Neural cell (in vitro differentiated cells): Measurements from ENCODE around the gene JPT2. TPM values are rescaled to one million over a fixed set of nuclear protein-coding genes. Genes with fewer than 3 reads are reported as not detected.

ENCODE experiments used
- H2AFZ ChIP-seq: fragments of 200-600, 300-800 bp; sonication (generic), shearing (Covaris generic); 2 replicates; pipeline ENCODE4 v1.6.0; 2014; ENCODE audit warnings: low read depth, mild to moderate bottlenecking, antibody characterized with exemption, low read length, moderate library complexity
- H3F3A ChIP-seq: fragments of 200-600 bp; shearing (Covaris generic); 2 replicates; pipeline ENCODE4 v1.6.1; 2016; ENCODE audit warnings: mild to moderate bottlenecking, moderate library complexity, mixed read lengths, antibody characterized with exemption, low read length; ENCODE audit not compliant: insufficient read depth, poor library complexity, severe bottlenecking
- H3K27ac ChIP-seq: fragments of 200-600, 300-800 bp; sonication (generic), shearing (Covaris generic); 2 replicates; pipeline ENCODE4 v1.5.1; 2014; ENCODE audit warnings: mild to moderate bottlenecking, low read length, moderate library complexity
- H3K27me3 ChIP-seq: fragments of 300-800, 200-600 bp; sonication (generic), shearing (Covaris generic); 2 replicates; pipeline ENCODE4 v1.6.0; 2014; ENCODE audit warnings: mild to moderate bottlenecking, low read depth, low read length, moderate library complexity; ENCODE audit not compliant: insufficient read depth
- H3K36me3 ChIP-seq: fragments of 300-800, 200-600 bp; sonication (generic), shearing (Covaris generic); 2 replicates; pipeline ENCODE4 v1.5.1; 2014; ENCODE audit warnings: mild to moderate bottlenecking, antibody characterized with exemption, low read length, moderate library complexity; ENCODE audit not compliant: insufficient read depth
- H3K4me2 ChIP-seq: fragments of 300-800, 200-600 bp; sonication (generic), shearing (Covaris generic); 2 replicates; pipeline ENCODE4 v1.6.0; 2014; ENCODE audit warnings: mild to moderate bottlenecking, low read length
- H3K4me3 ChIP-seq: fragments of 300-800, 200-600 bp; sonication (generic), shearing (Covaris generic); 2 replicates; pipeline ENCODE4 v1.5.1; 2014; ENCODE audit warnings: mild to moderate bottlenecking, low read length, moderate library complexity
- H3K79me2 ChIP-seq: fragments of 200-600 bp; shearing (Covaris generic); replicated peaks from 2 replicates; pipeline ENCODE4 v1.6.0; 2014; ENCODE audit warnings: mild to moderate bottlenecking, low read length, moderate library complexity; ENCODE audit not compliant: insufficient read depth
- H3K9ac ChIP-seq: fragments of 300-800, 200-600 bp; sonication (generic), shearing (Covaris generic); 2 replicates; pipeline ENCODE4 v1.6.1; 2016; ENCODE audit warnings: mild to moderate bottlenecking, low read length, mixed read lengths
- H3K9me2 ChIP-seq: fragments of 200-600 bp; shearing (Covaris generic); 2 replicates; pipeline ENCODE4 v1.6.1; 2016; ENCODE audit warnings: mild to moderate bottlenecking, low read length, mixed read lengths; ENCODE audit not compliant: insufficient read depth
- H3K9me3 ChIP-seq: fragments of 200-600, 300-800 bp; sonication (generic), shearing (Covaris generic); 2 replicates; pipeline ENCODE4 v1.6.1; 2016; ENCODE audit warnings: mild to moderate bottlenecking, mixed run types, low read length, moderate library complexity, mixed read lengths
- H4K20me1 ChIP-seq: fragments of 200-600 bp; shearing (Covaris generic); 2 replicates; pipeline ENCODE4 v1.6.1; 2016; ENCODE audit warnings: mild to moderate bottlenecking, mixed run types; ENCODE audit not compliant: insufficient read depth
- EP300 ChIP-seq: fragments of 450-650 bp; conservative IDR thresholded peaks from 2 replicates; pipeline ENCODE4 v1.6.1; 2014; ENCODE audit warnings: antibody characterized with exemption, mild to moderate bottlenecking, moderate library complexity; ENCODE audit not compliant: poor library complexity, severe bottlenecking
- EZH2 ChIP-seq: fragments of 200-600, 300-800 bp; shearing (Covaris generic), sonication (generic); IDR thresholded peaks from 2 replicates; pipeline ENCODE4 v1.6.1; 2014; ENCODE audit warnings: antibody characterized with exemption, low read length, borderline replicate concordance, mild to moderate bottlenecking; ENCODE audit not compliant: insufficient read depth, poor library complexity, severe bottlenecking
- MXI1 ChIP-seq: fragments of 450-650 bp; conservative IDR thresholded peaks from 2 replicates; pipeline ENCODE4 v1.6.1; 2014; ENCODE audit warnings: antibody characterized with exemption, mild to moderate bottlenecking; ENCODE audit not compliant: poor library complexity, severe bottlenecking
- POLR2AphosphoS5 ChIP-seq: IDR thresholded peaks from 2 replicates; pipeline ENCODE4 v1.6.1; 2012
- RAD21 ChIP-seq: fragments of 450-650 bp; conservative IDR thresholded peaks from 2 replicates; pipeline ENCODE4 v1.6.1; 2014; ENCODE audit warnings: antibody characterized with exemption, mild to moderate bottlenecking, moderate library complexity
- SMC3 ChIP-seq: fragments of 450-650 bp; conservative IDR thresholded peaks from 2 replicates; pipeline ENCODE4 v1.6.1; 2014; ENCODE audit warnings: antibody characterized with exemption, mild to moderate bottlenecking, moderate library complexity; ENCODE audit not compliant: poor library complexity
- TAF1 ChIP-seq: IDR thresholded peaks from 2 replicates; pipeline ENCODE4 v1.6.1; 2012; ENCODE audit warnings: low read depth
- polyA plus RNA-seq: library from polyadenylated mRNA; depleted of rRNA; stranded (reverse); fragments of >200 nt; gene quantifications from 2 replicates; pipeline ENCODE4 v1.2.3, GENCODE V29; 2014
- TF ChIP-seq, protein P1 (sequence below): IDR thresholded peaks from 2 replicates; pipeline ENCODE4 v1.6.1; 2012; ENCODE audit warnings: borderline replicate concordance
- TF ChIP-seq, protein P2 (sequence below): fragments of 450-650 bp; IDR thresholded peaks from 2 replicates; pipeline ENCODE4 v1.5.1; 2014; ENCODE audit warnings: antibody characterized with exemption, mild to moderate bottlenecking, moderate library complexity; ENCODE audit not compliant: poor library complexity, severe bottlenecking

The JPT2 gene
- polyA plus RNA-seq, 1 donor from 2014 or later, result 61.4 TPM

DNA sequence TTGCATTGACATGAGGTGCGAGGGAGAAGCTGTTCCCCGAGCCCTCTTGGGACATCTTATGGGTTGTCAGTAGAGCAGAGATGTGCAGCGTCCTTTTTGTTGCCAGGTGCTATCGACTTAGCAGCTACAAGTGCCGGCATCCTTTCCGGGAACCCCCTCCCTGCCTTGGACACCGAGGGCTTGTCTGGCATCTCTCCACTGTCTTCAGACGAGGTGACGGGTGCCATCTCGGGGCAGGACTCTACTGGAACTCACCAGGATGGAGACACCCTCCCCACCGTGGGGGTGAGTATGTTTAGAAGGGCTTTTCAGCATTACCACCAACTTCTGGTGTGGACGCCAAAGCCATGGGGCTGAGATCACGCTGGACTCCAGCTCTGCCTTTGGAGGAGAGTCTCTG is 11.8 kb upstream of the JPT2 start:
- Histone ChIP-seq H3K9ac (no peak overlapping the region), H3K27me3 (no peaks in the 10 kb centered on the region), H3K9me3 (no peaks in the 10 kb centered on the region), H4K20me1 (no peaks in the 10 kb centered on the region), H3K36me3 (no peaks in the 10 kb centered on the region), H3K4me3 (no peak overlapping the region), H3K79me2 (no peaks in the 10 kb centered on the region), H3K4me2 (no peak overlapping the region), H3K9me2 (no peaks in the 10 kb centered on the region), H3K27ac (no peak overlapping the region), H2AFZ (no peak overlapping the region), H3F3A (no peaks in the 10 kb centered on the region)
- TF ChIP-seq TAF1, result no peak
- TF ChIP-seq MXI1, result no peak
- TF ChIP-seq RAD21, result no peak
- TF ChIP-seq, protein P1, sequence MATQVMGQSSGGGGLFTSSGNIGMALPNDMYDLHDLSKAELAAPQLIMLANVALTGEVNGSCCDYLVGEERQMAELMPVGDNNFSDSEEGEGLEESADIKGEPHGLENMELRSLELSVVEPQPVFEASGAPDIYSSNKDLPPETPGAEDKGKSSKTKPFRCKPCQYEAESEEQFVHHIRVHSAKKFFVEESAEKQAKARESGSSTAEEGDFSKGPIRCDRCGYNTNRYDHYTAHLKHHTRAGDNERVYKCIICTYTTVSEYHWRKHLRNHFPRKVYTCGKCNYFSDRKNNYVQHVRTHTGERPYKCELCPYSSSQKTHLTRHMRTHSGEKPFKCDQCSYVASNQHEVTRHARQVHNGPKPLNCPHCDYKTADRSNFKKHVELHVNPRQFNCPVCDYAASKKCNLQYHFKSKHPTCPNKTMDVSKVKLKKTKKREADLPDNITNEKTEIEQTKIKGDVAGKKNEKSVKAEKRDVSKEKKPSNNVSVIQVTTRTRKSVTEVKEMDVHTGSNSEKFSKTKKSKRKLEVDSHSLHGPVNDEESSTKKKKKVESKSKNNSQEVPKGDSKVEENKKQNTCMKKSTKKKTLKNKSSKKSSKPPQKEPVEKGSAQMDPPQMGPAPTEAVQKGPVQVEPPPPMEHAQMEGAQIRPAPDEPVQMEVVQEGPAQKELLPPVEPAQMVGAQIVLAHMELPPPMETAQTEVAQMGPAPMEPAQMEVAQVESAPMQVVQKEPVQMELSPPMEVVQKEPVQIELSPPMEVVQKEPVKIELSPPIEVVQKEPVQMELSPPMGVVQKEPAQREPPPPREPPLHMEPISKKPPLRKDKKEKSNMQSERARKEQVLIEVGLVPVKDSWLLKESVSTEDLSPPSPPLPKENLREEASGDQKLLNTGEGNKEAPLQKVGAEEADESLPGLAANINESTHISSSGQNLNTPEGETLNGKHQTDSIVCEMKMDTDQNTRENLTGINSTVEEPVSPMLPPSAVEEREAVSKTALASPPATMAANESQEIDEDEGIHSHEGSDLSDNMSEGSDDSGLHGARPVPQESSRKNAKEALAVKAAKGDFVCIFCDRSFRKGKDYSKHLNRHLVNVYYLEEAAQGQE, result no peak
- TF ChIP-seq SMC3, result no peak
- no peak for TF ChIP-seq EZH2
- TF ChIP-seq, protein P2, sequence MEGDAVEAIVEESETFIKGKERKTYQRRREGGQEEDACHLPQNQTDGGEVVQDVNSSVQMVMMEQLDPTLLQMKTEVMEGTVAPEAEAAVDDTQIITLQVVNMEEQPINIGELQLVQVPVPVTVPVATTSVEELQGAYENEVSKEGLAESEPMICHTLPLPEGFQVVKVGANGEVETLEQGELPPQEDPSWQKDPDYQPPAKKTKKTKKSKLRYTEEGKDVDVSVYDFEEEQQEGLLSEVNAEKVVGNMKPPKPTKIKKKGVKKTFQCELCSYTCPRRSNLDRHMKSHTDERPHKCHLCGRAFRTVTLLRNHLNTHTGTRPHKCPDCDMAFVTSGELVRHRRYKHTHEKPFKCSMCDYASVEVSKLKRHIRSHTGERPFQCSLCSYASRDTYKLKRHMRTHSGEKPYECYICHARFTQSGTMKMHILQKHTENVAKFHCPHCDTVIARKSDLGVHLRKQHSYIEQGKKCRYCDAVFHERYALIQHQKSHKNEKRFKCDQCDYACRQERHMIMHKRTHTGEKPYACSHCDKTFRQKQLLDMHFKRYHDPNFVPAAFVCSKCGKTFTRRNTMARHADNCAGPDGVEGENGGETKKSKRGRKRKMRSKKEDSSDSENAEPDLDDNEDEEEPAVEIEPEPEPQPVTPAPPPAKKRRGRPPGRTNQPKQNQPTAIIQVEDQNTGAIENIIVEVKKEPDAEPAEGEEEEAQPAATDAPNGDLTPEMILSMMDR, result no peak
- no peak for TF ChIP-seq POLR2AphosphoS5
- no peak for TF ChIP-seq EP300

DNA sequence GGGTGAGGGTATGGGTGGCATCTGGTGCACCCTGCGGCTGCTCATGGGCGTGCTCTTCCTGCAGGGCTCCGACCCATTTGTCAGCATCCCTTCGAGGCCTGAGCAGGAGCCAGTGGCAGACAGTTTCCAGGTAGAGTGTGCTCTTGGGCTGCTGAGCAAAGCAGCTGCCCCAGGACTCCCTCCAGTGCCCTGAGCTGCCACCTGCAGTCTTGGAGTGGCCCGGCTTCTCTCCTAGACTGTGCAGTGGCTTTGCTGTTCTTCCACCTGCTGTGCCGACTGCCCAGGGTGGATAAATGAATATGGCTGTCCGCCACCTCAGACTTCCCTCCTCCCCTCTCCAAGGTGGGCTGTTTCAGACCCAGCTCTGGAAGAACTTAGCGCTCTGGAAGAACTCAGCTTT is 10.8 kb upstream of the JPT2 start:
- Histone ChIP-seq H3K79me2 (no peaks in the 10 kb centered on the region), H3K27ac (no peak overlapping the region), H3K9ac (no peak overlapping the region), H4K20me1 (no peaks in the 10 kb centered on the region), H3K36me3 (no peaks in the 10 kb centered on the region), H3K27me3 (no peaks in the 10 kb centered on the region), H3K4me3 (no peak overlapping the region), H3K4me2 (no peak overlapping the region), H3K9me3 (no peaks in the 10 kb centered on the region), H2AFZ (no peak overlapping the region), H3F3A (no peaks in the 10 kb centered on the region), H3K9me2 (no peaks in the 10 kb centered on the region)
- no peak for TF ChIP-seq RAD21
- no peak for TF ChIP-seq EP300
- no peak for TF ChIP-seq SMC3
- TF ChIP-seq, protein P1, result no peak
- no peak for TF ChIP-seq EZH2
- TF ChIP-seq POLR2AphosphoS5, result no peak
- no peak for TF ChIP-seq TAF1
- no peak for TF ChIP-seq MXI1
- TF ChIP-seq, protein P2, result no peak
